Measurements from ENCODE around the gene PSPC1. TPM values are rescaled to one million over a fixed set of nuclear protein-coding genes. Genes with fewer than 3 reads are reported as not detected.
"Not testable (repeated sequence)": the region's sequence is repeated elsewhere in the genome, so short reads cannot be mapped to it uniquely, and the experiment has no call there.

Gene PSPC1
- total RNA-seq, 1 donor from 2014 or later, result 84.2 TPM

DNA sequence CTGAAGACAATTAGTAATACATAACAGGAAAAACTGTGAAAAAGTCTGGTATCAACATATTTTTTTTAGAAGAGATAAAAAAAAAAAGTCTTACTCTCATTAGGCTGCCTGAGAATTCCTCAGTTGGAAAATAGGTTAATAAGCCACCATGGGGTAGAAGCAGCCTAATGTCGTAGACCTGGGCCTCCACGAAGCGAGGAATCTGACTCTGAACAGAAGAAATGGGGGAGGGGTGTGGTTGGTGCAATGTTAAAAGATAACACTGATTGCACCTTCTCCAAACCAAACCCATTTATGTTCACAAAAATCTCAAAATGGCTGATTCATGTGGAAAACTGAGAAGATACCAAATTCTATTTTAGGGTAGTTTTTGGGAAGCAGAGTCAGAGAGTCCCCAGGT is 86.9 kb downstream of the PSPC1 start:
- Mint-ChIP-seq H3K9me3 (ENCODE audit: unreplicated experiment) (peaks cover 3% of the 10 kb centered on the region), H3K27ac (ENCODE audit: unreplicated experiment) (no peak overlapping the region), H3K4me1 (ENCODE audit: low read depth, unreplicated experiment) (peaks cover 9% of the 10 kb centered on the region), H3K36me3 (ENCODE audit: unreplicated experiment) (no peaks in the 10 kb centered on the region), H3K4me3 (ENCODE audit: unreplicated experiment) (no peak overlapping the region), H3K27me3 (ENCODE audit: unreplicated experiment) (peaks cover 4% of the 10 kb centered on the region)
- no peak for DNase-seq
- TF ChIP-seq, protein P1, sequence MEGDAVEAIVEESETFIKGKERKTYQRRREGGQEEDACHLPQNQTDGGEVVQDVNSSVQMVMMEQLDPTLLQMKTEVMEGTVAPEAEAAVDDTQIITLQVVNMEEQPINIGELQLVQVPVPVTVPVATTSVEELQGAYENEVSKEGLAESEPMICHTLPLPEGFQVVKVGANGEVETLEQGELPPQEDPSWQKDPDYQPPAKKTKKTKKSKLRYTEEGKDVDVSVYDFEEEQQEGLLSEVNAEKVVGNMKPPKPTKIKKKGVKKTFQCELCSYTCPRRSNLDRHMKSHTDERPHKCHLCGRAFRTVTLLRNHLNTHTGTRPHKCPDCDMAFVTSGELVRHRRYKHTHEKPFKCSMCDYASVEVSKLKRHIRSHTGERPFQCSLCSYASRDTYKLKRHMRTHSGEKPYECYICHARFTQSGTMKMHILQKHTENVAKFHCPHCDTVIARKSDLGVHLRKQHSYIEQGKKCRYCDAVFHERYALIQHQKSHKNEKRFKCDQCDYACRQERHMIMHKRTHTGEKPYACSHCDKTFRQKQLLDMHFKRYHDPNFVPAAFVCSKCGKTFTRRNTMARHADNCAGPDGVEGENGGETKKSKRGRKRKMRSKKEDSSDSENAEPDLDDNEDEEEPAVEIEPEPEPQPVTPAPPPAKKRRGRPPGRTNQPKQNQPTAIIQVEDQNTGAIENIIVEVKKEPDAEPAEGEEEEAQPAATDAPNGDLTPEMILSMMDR (IDR thresholded peaks at IDR 0.05; ENCODE audit: partially characterized antibody, unreplicated experiment), result no peak

DNA sequence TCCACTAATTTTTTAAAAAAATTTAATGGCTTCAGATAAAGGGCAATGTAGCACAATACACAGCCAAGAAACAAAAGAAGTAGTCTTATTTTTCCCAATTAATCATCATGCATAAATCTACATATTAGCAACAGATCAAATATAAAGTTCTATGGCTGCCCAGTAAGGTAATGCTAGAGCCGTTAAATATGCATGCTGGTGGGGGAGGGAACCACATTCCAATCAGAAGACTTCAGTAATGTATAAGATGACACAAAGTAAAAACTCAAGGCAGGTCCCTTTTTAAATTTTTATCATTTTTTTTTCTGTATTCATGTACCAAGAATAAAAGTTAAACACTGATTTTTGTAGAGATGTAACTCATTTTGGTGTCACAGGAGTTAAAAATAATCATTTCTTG is 87.3 kb downstream of the PSPC1 start:
- H3K4me1 Mint-ChIP-seq (ENCODE audit: low read depth, unreplicated experiment), result peaks cover 9% of the 10 kb centered on the region
- TF ChIP-seq, protein P1 (IDR thresholded peaks at IDR 0.05; ENCODE audit: partially characterized antibody, unreplicated experiment), result no peak
- H3K4me3 Mint-ChIP-seq (ENCODE audit: unreplicated experiment), result no peak overlapping the region
- no peak for DNase-seq
- peaks cover 3% of the 10 kb centered on the region for H3K9me3 Mint-ChIP-seq (ENCODE audit: unreplicated experiment)
- H3K27ac Mint-ChIP-seq (ENCODE audit: unreplicated experiment), result no peak overlapping the region
- peaks cover 4% of the 10 kb centered on the region for H3K27me3 Mint-ChIP-seq (ENCODE audit: unreplicated experiment)
- no peaks in the 10 kb centered on the region for H3K36me3 Mint-ChIP-seq (ENCODE audit: unreplicated experiment)

DNA sequence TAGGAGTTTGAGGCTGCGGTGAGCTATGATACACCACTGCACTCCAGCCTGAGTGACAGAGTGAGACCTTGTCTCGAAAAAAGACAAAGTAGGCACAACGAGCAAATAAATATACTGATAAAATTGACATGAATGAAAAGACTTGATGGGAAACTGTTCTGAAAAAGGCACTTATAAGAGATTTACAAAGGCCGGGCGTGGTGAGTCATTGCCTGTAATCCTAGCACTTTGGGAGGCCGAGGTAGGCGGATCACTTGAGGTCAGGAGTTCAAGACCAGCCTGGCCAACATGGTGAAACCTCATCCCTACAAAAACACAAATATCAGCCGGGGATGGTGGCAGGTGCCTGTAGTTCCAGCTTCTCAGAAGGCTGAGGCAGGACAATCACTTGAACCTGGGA is 91.3 kb downstream of the PSPC1 start:
- not testable (repeated sequence) for H3K27ac Mint-ChIP-seq (ENCODE audit: unreplicated experiment); DNase-seq; H3K9me3 Mint-ChIP-seq (ENCODE audit: unreplicated experiment); H3K4me3 Mint-ChIP-seq (ENCODE audit: unreplicated experiment); H3K36me3 Mint-ChIP-seq (ENCODE audit: unreplicated experiment); H3K4me1 Mint-ChIP-seq (ENCODE audit: low read depth, unreplicated experiment); H3K27me3 Mint-ChIP-seq (ENCODE audit: unreplicated experiment)

DNA sequence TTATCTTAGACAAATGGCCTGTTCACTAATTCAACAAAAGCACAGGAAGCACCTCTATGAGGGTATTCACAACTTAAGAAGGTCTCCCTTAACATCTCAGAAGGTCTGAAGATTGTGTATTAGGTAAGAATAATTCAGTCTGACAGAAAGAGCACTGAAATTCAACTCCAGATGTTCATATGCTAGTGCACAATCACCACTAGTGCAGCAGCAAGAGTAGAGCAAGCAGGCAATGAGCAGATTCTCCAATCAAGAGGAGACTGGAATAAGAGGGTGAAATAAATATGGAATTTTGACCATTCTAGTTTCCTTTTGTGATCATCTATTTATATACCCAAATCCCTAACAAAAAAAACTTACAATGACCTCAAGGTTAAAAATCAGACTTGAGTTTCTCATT is 97.3 kb downstream of the PSPC1 start:
- DNase-seq, result no peak
- Mint-ChIP-seq H3K4me1 (ENCODE audit: low read depth, unreplicated experiment) (peaks cover 19% of the 10 kb centered on the region), H3K27me3 (ENCODE audit: unreplicated experiment) (no peaks in the 10 kb centered on the region), H3K4me3 (ENCODE audit: unreplicated experiment) (no peak overlapping the region), H3K27ac (ENCODE audit: unreplicated experiment) (no peak overlapping the region), H3K36me3 (ENCODE audit: unreplicated experiment) (no peaks in the 10 kb centered on the region), H3K9me3 (ENCODE audit: unreplicated experiment) (no peaks in the 10 kb centered on the region)
- TF ChIP-seq, protein P1 (IDR thresholded peaks at IDR 0.05; ENCODE audit: partially characterized antibody, unreplicated experiment), result no peak

DNA sequence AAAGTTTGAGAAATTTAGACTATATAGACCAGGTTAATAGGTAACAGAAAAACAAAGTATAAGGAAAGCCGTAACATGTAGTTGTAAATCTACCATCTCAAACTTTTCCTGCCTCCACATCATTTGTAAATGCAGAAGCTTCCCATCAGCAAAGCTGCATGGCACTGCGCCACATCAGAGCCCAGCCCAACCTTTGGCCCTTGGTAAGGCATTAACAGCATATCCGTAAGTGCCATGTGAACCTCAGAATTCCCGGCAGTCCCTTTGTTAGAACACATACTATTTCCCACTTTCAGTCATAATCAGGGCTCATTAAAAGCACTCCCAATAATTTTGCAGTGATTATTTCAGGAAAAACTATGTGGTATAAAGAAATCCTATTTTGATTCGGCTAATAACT is 97.7 kb downstream of the PSPC1 start:
- H3K9me3 Mint-ChIP-seq (ENCODE audit: unreplicated experiment), result no peaks in the 10 kb centered on the region
- peaks cover 19% of the 10 kb centered on the region for H3K4me1 Mint-ChIP-seq (ENCODE audit: low read depth, unreplicated experiment)
- no peak for DNase-seq
- no peak overlapping the region for H3K4me3 Mint-ChIP-seq (ENCODE audit: unreplicated experiment)
- TF ChIP-seq, protein P1 (IDR thresholded peaks at IDR 0.05; ENCODE audit: partially characterized antibody, unreplicated experiment), result no peak
- no peaks in the 10 kb centered on the region for H3K27me3 Mint-ChIP-seq (ENCODE audit: unreplicated experiment)
- H3K36me3 Mint-ChIP-seq (ENCODE audit: unreplicated experiment), result no peaks in the 10 kb centered on the region
- no peak overlapping the region for H3K27ac Mint-ChIP-seq (ENCODE audit: unreplicated experiment)

DNA sequence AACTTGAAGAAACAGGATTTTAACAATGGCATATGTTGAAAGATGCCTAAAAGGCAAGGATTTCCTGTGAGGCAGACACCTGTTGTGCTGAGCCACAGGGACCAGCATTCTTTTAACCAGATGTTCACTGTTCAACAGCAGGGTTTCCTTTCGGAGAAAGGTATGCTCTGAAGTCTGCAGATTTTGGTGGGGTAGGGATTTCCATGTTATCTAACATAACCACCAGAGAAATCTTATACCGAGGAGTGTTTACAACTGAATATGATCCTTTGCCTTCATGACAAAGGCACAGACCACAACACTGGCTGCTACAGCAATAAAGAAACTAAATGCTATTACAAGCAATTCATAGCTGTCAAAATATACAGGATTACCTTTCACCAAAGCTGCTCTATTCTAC is 101.2 kb downstream of the PSPC1 start:
- TF ChIP-seq, protein P1 (IDR thresholded peaks at IDR 0.05; ENCODE audit: partially characterized antibody, unreplicated experiment), result no peak
- Mint-ChIP-seq H3K4me1 (ENCODE audit: low read depth, unreplicated experiment) (peaks cover 21% of the 10 kb centered on the region), H3K4me3 (ENCODE audit: unreplicated experiment) (no peak overlapping the region), H3K27ac (ENCODE audit: unreplicated experiment) (no peak overlapping the region), H3K27me3 (ENCODE audit: unreplicated experiment) (no peaks in the 10 kb centered on the region), H3K9me3 (ENCODE audit: unreplicated experiment) (no peaks in the 10 kb centered on the region), H3K36me3 (ENCODE audit: unreplicated experiment) (no peaks in the 10 kb centered on the region)
- DNase-seq, result no peak
